Peyer's patch (tissue), 4 donors: Measurements from ENCODE around the gene ARHGAP26. TPM values are rescaled to one million over a fixed set of nuclear protein-coding genes. Genes with fewer than 3 reads are reported as not detected.
A peak's percentile ranks its signal among the peaks of the same experiment; 100 is the strongest.

Experiments used
- DNase-seq, 3 donors: peaks; one replicate each; pipeline ENCODE4 v3.0.0-alpha.2; 2017 to 2019
- H3K27ac ChIP-seq, 4 donors: fragments of 200-600 bp; sonication (generic); one replicate each; pipeline ENCODE4 v1.5.1; 2016 to 2019
- H3K27me3 ChIP-seq, 2 donors: fragments of 200-600 bp; sonication (generic); one replicate each; pipeline ENCODE4 v1.5.1; 2019
- H3K36me3 ChIP-seq, 3 donors: fragments of 200-600 bp; sonication (generic); one replicate each; pipeline ENCODE4 v1.5.1; 2016 to 2019
- H3K4me1 ChIP-seq, 4 donors: fragments of 200-600 bp; sonication (generic); one replicate each; pipeline ENCODE4 v1.5.1; 2016 to 2019
- H3K4me3 ChIP-seq, 4 donors: fragments of 200-600 bp; sonication (generic); 1 replicate in 3 of 4; 2 replicates in 1 of 4; pipeline ENCODE4 v1.5.1; 2016 to 2019; ENCODE audit warnings: mild to moderate bottlenecking in 1 of 4
- H3K9me3 ChIP-seq, 4 donors: fragments of 200-600 bp; sonication (generic); one replicate each; pipeline ENCODE4 v1.5.1; 2016 to 2019; ENCODE audit warnings: mild to moderate bottlenecking in 1 of 4
- POLR2A ChIP-seq, 2 donors: fragments of 450-650 bp; IDR thresholded peaks; one replicate each; pipeline ENCODE4 v1.5.1; 2017; ENCODE audit warnings: antibody characterized with exemption in 2 of 2, mild to moderate bottlenecking in 2 of 2, moderate library complexity in 2 of 2
- total RNA-seq, 4 donors: library from RNA; depleted of rRNA; stranded (reverse); fragments of >200 nt; gene quantifications; one replicate each; pipeline ENCODE4 v1.1.0, GENCODE V29; 2016
- TF ChIP-seq, protein P1 (sequence below), 6 experiments: fragments of 450-650 bp in 4 of 6; fragments of 200-600 bp in 2 of 6; sonication (generic) in 1 of 6; IDR thresholded peaks; one replicate each; pipeline ENCODE4 v1.5.1; 2017 to 2019; ENCODE audit warnings: antibody characterized with exemption in 6 of 6, mild to moderate bottlenecking in 3 of 6, moderate library complexity in 1 of 6

ARHGAP26 gene, protein sequence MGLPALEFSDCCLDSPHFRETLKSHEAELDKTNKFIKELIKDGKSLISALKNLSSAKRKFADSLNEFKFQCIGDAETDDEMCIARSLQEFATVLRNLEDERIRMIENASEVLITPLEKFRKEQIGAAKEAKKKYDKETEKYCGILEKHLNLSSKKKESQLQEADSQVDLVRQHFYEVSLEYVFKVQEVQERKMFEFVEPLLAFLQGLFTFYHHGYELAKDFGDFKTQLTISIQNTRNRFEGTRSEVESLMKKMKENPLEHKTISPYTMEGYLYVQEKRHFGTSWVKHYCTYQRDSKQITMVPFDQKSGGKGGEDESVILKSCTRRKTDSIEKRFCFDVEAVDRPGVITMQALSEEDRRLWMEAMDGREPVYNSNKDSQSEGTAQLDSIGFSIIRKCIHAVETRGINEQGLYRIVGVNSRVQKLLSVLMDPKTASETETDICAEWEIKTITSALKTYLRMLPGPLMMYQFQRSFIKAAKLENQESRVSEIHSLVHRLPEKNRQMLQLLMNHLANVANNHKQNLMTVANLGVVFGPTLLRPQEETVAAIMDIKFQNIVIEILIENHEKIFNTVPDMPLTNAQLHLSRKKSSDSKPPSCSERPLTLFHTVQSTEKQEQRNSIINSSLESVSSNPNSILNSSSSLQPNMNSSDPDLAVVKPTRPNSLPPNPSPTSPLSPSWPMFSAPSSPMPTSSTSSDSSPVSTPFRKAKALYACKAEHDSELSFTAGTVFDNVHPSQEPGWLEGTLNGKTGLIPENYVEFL
- total RNA-seq, result 100 to 1,000 TPM in 3 of 4 donors, 10 to 100 TPM in 1; 60.1 to 180 (median 126) TPM

DNA sequence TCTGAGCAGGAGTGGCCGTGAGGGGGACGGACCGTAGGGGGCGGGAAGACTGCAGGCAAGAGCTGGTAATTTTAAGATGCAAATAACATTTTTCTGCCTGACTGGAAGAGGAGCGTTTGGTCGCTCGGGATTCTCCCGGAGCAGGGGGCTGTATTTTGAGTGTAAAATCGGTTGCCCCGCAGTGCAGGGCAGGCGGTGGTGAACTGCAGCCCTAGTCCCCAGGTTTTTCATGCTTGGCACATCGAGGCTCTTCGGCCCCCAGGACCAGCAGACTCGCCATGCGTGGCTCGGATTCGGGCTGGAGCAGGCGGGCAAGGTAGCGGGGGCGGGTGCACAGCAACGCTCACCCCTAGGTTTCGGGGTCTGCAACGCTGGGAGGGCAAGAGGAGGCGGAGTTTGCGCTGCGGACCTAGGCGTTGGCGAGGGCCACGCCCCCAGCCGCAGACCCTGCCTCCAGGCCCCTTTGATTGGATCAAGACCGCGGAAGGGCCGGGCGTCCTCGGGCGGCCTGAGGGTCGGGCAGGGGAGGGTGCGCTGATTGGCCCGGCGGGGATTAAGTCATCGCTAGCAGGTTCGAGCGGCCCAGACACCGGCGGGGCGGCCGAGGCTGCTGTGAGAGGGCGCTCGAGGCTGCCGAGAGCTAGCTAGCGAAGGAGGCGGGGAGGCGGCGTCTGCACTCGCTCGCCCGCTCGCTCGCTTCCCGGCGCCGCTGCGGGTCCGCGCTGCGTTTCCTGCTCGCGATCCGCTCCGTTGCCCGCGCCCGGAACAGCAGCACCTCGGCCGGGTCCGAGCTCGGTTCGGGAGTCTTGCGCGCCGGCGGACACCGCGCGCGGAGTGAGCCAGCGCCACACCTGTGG lies at the start of gene ARHGAP26:
Gene ARHGAP26, plus strand, starts transcription at position 585 of the 857 bp plus-strand sequence. CDS start 385 bp downstream, outside the sequence.
- peak; percentile 97 to 99 (median 98) for DNase-seq
- H3K4me1 ChIP-seq, result peaks cover 0 to 37% (median 0%) of the 10 kb centered on the region in 4 donors
- no peaks in the 10 kb centered on the region for H3K9me3 ChIP-seq
- H3K27me3 ChIP-seq, result no peaks in the 10 kb centered on the region
- peak; percentile 99 to 100 for TF ChIP-seq POLR2A (IDR thresholded peaks at IDR 0.05)
- TF ChIP-seq, protein P1, sequence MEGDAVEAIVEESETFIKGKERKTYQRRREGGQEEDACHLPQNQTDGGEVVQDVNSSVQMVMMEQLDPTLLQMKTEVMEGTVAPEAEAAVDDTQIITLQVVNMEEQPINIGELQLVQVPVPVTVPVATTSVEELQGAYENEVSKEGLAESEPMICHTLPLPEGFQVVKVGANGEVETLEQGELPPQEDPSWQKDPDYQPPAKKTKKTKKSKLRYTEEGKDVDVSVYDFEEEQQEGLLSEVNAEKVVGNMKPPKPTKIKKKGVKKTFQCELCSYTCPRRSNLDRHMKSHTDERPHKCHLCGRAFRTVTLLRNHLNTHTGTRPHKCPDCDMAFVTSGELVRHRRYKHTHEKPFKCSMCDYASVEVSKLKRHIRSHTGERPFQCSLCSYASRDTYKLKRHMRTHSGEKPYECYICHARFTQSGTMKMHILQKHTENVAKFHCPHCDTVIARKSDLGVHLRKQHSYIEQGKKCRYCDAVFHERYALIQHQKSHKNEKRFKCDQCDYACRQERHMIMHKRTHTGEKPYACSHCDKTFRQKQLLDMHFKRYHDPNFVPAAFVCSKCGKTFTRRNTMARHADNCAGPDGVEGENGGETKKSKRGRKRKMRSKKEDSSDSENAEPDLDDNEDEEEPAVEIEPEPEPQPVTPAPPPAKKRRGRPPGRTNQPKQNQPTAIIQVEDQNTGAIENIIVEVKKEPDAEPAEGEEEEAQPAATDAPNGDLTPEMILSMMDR (IDR thresholded peaks at IDR 0.05), result peak in 5 of 6 experiments; percentile 11 to 38 (median 37)
- H3K27ac ChIP-seq, result peak within 1 kb of the TSS; percentile 86 to 95 (median 91)
- no peaks in the 10 kb centered on the region for H3K36me3 ChIP-seq
- peak within 1 kb of the TSS; percentile 73 to 83 (median 81) for H3K4me3 ChIP-seq

DNA sequence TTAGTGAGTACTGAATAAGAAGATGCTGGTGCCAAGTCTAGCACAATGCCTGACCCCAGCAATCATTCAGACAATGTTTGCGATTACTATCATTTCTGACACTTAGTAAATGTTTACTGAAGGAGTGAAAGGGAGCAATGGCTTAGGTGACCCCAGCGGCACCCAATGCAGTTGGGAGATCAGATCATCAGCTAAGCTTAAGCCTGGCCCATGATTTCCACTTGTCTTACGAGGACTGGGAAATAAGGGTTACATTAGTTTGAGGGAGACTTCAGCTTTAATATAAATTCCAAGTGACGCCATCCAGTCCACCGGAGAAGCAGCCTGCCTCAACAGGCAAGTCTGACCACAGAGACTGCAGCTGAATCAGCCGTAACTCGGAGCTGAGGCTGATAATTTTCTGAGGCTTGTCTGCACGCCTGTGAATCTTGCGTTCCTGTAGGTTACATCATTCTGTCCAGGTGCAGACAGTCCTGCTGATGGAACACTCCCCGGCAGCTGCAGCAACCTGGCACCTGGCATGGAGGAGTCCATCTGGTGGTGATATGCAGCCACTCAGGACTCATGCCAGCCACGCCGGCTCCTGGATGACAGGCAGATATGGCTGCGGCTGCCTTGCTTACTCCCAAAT lies 49.4 kb upstream of the ARHGAP26 start:
- no peaks in the 10 kb centered on the region for H3K27me3 ChIP-seq
- H3K36me3 ChIP-seq, result no peaks in the 10 kb centered on the region
- no peak overlapping the region for H3K27ac ChIP-seq
- H3K4me3 ChIP-seq, result no peak overlapping the region
- no peak for TF ChIP-seq POLR2A (IDR thresholded peaks at IDR 0.05)
- TF ChIP-seq, protein P1 (IDR thresholded peaks at IDR 0.05), result peak in 3 of 6 experiments; percentile 47 to 51 (median 48)
- H3K4me1 ChIP-seq, result no peaks in the 10 kb centered on the region
- peak in 2 of 3 donors; percentile 75 for DNase-seq
- no peaks in the 10 kb centered on the region for H3K9me3 ChIP-seq

DNA sequence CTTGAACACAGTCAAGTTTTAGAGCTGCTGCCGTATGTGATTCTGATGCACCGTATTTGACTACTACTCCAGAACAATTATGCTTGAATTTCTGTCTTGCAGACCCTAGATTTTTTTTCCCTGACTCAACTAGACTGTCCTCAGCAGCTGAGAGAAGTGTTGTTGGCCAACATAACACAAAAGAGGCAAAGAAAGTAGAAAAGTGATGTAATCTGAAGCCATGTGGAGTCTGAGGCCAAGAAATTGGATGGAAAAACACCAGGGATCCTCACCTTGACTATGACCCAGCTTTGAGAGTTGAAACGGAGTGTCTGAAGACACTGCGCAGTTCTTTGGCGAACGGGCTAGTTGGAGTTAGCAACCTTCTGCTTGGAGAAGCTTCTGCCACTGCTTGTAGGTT lies 48.0 kb upstream of the ARHGAP26 start:
- Histone ChIP-seq H3K4me1 (no peaks in the 10 kb centered on the region), H3K27ac (no peak overlapping the region), H3K4me3 (no peak overlapping the region), H3K9me3 (no peaks in the 10 kb centered on the region), H3K27me3 (no peaks in the 10 kb centered on the region), H3K36me3 (no peaks in the 10 kb centered on the region)
- TF ChIP-seq POLR2A (IDR thresholded peaks at IDR 0.05), result no peak
- TF ChIP-seq, protein P1 (IDR thresholded peaks at IDR 0.05), result no peak
- no peak for DNase-seq

DNA sequence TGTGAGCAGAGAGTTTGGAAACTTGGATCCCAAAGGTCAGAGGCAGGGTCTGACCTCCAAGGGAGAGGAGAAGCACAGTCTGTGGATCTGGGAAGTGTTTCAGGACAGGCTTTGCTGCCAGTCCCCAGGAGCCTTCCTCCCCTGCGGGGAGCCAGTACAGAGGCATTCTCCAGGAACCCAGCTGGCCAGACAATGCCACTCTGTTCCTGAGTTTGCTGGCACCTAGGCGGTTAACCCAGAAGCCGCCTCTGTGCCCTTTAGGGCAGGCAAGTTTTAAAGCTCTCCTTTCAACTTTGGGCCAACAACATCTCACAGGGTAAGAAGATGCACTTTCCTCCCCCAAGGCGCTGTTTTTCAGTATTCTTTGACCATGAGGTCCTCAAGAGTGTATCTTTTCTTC lies 47.3 kb upstream of the ARHGAP26 start:
- Histone ChIP-seq H3K9me3 (no peaks in the 10 kb centered on the region), H3K4me1 (no peaks in the 10 kb centered on the region), H3K27me3 (no peaks in the 10 kb centered on the region), H3K4me3 (no peak overlapping the region), H3K36me3 (no peaks in the 10 kb centered on the region), H3K27ac (no peak overlapping the region)
- DNase-seq, result no peak
- TF ChIP-seq, protein P1 (IDR thresholded peaks at IDR 0.05), result no peak
- TF ChIP-seq POLR2A (IDR thresholded peaks at IDR 0.05), result no peak

DNA sequence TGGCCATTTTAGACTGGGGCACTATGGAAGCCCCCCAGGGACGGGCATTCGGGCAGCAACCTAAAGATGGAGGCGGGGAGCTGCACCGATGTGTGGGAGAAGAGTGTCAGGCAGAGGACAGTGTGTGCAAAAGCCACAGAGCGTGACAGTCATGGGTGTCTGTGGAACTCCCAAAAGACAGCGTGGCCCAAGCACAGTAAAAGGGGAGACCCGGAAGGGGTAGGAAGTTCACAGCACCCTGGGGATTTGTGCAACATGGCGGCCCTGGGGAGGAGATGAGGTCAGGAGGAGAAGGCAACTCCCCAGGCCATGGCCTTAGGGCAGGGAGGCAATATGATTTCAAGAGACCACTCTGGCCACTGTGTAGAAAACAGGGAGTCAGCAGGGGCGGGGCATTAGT lies 45.4 kb upstream of the ARHGAP26 start:
- Histone ChIP-seq H3K4me1 (no peaks in the 10 kb centered on the region), H3K27ac (no peak overlapping the region), H3K4me3 (no peak overlapping the region), H3K27me3 (no peaks in the 10 kb centered on the region), H3K36me3 (no peaks in the 10 kb centered on the region), H3K9me3 (no peaks in the 10 kb centered on the region)
- no peak for DNase-seq
- no peak for TF ChIP-seq POLR2A (IDR thresholded peaks at IDR 0.05)
- TF ChIP-seq, protein P1 (IDR thresholded peaks at IDR 0.05), result no peak
